Fibroblast of lung (primary cell): ENCODE measurements around the gene ADAMTSL1. TPM values are rescaled to one million over a fixed set of nuclear protein-coding genes. Genes with fewer than 3 reads are reported as not detected.
A peak's percentile ranks its signal among the peaks of the same experiment; 100 is the strongest.

ENCODE experiments used
- DNase-seq, 2 donors: peaks; one replicate each; pipeline versions ENCODE4 v3.0.0 to v3.0.0-alpha.2; 2010; ENCODE audit warnings: low read depth in 2 of 2
- H2AFZ ChIP-seq: 2 replicates; pipeline ENCODE4 v1.5.1; 2012; ENCODE audit warnings: low read length, control low read depth, inconsistent platforms
- H3K27ac ChIP-seq: 2 replicates; pipeline ENCODE4 v1.5.1; 2011; ENCODE audit warnings: low read length, control low read depth; ENCODE audit not compliant: insufficient read depth
- H3K27me3 ChIP-seq: 2 replicates; pipeline ENCODE4 v1.5.1; 2011; ENCODE audit warnings: mild to moderate bottlenecking, low read length; ENCODE audit not compliant: control insufficient read depth, insufficient read depth
- H3K36me3 ChIP-seq: 2 replicates; pipeline ENCODE4 v1.5.1; 2011; ENCODE audit warnings: low read length; ENCODE audit not compliant: control insufficient read depth, insufficient read depth
- H3K4me1 ChIP-seq: 2 replicates; pipeline ENCODE4 v1.5.1; 2011; ENCODE audit warnings: low read length; ENCODE audit not compliant: control insufficient read depth, insufficient read depth; ENCODE audit errors: extremely low read depth
- H3K4me2 ChIP-seq: 2 replicates; pipeline ENCODE4 v1.5.1; 2011; ENCODE audit warnings: low read length, control low read depth; ENCODE audit not compliant: insufficient read depth; ENCODE audit errors: extremely low read depth
- H3K4me3 ChIP-seq, 4 experiments: fragments of 200-600 bp in 1 of 4; sonication (generic) in 1 of 4; replicated peaks in 1 of 4; 2 replicates each; pipeline ENCODE4 v1.5.1; 2011 to 2016; ENCODE audit warnings: low read length in 4 of 4, low read depth in 3 of 4, mild to moderate bottlenecking in 3 of 4, control low read depth in 2 of 4, inconsistent platforms in 1 of 4, mixed read lengths in 1 of 4; ENCODE audit not compliant: insufficient read depth in 1 of 4; ENCODE audit errors: control extremely low read depth in 1 of 4
- H3K79me2 ChIP-seq: 2 replicates; pipeline ENCODE4 v1.5.1; 2012; ENCODE audit warnings: mild to moderate bottlenecking, low read length, inconsistent platforms; ENCODE audit not compliant: control insufficient read depth, insufficient read depth
- H3K9ac ChIP-seq: 2 replicates; pipeline ENCODE4 v1.5.1; 2011; ENCODE audit warnings: mild to moderate bottlenecking, low read length, control low read depth; ENCODE audit not compliant: insufficient read depth
- H3K9me3 ChIP-seq: 2 replicates; pipeline ENCODE4 v1.5.1; 2012; ENCODE audit warnings: low read depth, low read length; ENCODE audit not compliant: control insufficient read depth, insufficient read depth
- H4K20me1 ChIP-seq: 2 replicates; pipeline ENCODE4 v1.5.1; 2011; ENCODE audit warnings: low read length; ENCODE audit not compliant: control insufficient read depth, insufficient read depth; ENCODE audit errors: extremely low read depth
- CTCF ChIP-seq, 2 donors: IDR thresholded peaks in 1 of 2; conservative IDR thresholded peaks in 1 of 2; 1 replicate in 1 of 2; 2 replicates in 1 of 2; pipeline ENCODE4 v1.5.1; 2011 to 2012; ENCODE audit warnings: low read length in 2 of 2, control low read depth in 1 of 2, inconsistent platforms in 1 of 2, low read depth in 1 of 2, mild to moderate bottlenecking in 1 of 2
- EZH2 ChIP-seq: IDR thresholded peaks from 2 replicates; pipeline ENCODE4 v1.5.1; 2012; ENCODE audit warnings: low read length, control low read depth, mild to moderate bottlenecking; ENCODE audit errors: missing control alignments
- polyA plus RNA-seq, 2 donors: library from polyadenylated mRNA; depleted of rRNA in 1 of 2; stranded (reverse) in 1 of 2; unstranded in 1 of 2; fragments of >200 nt; gene quantifications; 2 replicates each; pipeline ENCODE4 v1.2.1, GENCODE V29; 2011 to 2012; ENCODE audit warnings: missing spikeins in 1 of 2
- total RNA-seq: library from RNA; depleted of rRNA; stranded (reverse); fragments of >200 nt; gene quantifications from 2 replicates; pipeline ENCODE4 v1.2.1, GENCODE V29; 2014

ADAMTSL1 gene
- total and polyA plus RNA-seq, 2 donors (not counting 1 experiment from before 2014, with no cell fraction given) = 19.3 to 27.9 TPM

DNA sequence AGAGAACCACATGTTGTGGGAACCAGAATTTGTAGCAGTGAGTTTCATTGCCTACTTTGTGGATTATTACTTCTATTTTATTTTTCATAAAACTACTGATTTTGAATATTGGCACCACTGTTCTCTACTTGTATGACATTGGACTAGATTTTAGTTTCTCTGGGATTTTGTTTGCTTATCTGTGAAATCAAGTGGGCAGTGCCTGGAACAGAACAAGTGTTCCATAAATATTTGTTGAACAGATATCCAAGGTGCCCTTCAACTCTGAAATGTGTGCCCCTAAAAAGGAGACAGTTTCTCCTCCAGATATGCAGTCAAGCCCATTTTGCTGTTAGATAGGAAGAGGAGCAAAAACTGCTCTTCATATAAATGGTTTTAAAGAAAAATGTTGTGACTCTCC, 42.6 kb downstream of the ADAMTSL1 start:
- H3K4me1 ChIP-seq = no peaks in the 10 kb centered on the region
- DNase-seq = no peak
- no peaks in the 10 kb centered on the region for H3K27me3 ChIP-seq
- H3K4me3 ChIP-seq = no peak overlapping the region
- H3K79me2 ChIP-seq = peaks cover 7% of the 10 kb centered on the region
- H3K36me3 ChIP-seq = no peaks in the 10 kb centered on the region
- H4K20me1 ChIP-seq = no peaks in the 10 kb centered on the region
- no peak overlapping the region for H2AFZ ChIP-seq
- H3K9ac ChIP-seq = no peak overlapping the region
- H3K4me2 ChIP-seq = no peak overlapping the region
- TF ChIP-seq EZH2 = no peak
- TF ChIP-seq CTCF (conservative IDR thresholded peaks at IDR 0.05 in 1 of 2, IDR thresholded peaks at IDR 0.05 in 1 of 2; ENCODE audit: low read depth in 1 of 2, low read length in 2 of 2) = no peak
- H3K27ac ChIP-seq = no peak overlapping the region
- no peaks in the 10 kb centered on the region for H3K9me3 ChIP-seq

DNA sequence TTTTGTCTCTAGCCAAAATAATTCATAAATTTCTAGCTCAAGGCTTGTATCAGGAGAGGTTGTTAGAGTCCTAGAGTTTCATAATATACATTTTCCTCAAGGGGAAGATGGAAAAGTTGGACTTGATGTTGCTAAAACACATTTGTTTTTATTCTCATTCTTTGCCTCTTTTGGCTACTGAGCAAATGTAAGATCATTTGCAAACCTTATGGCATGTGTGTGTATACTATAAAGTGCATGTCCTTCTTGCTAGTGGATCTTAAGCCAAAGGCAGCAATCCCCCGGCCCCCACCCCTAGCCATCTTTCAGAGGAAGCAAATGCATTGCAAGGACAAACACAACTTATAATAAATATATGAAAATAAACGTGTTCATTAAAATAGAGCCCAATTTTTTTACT, 43.0 kb downstream of the ADAMTSL1 start:
- no peak for DNase-seq
- H3K4me2 ChIP-seq = no peak overlapping the region

GRCh38 chr9:18520416-18521047, 46.6 kb downstream of the ADAMTSL1 start:
- peak; percentile 39 to 42 for DNase-seq
- no peak for TF ChIP-seq EZH2
- TF ChIP-seq CTCF (conservative IDR thresholded peaks at IDR 0.05 in 1 of 2, IDR thresholded peaks at IDR 0.05 in 1 of 2; ENCODE audit: low read depth in 1 of 2, low read length in 2 of 2) = no peak
- Histone ChIP-seq H3K27ac (no peak overlapping the region), H3K9ac (no peak overlapping the region), H3K4me1 (no peaks in the 10 kb centered on the region), H3K4me3 (no peak overlapping the region), H3K9me3 (no peaks in the 10 kb centered on the region), H3K79me2 (peaks cover 11% of the 10 kb centered on the region), H2AFZ (no peak overlapping the region), H3K36me3 (no peaks in the 10 kb centered on the region), H4K20me1 (no peaks in the 10 kb centered on the region), H3K27me3 (no peaks in the 10 kb centered on the region), H3K4me2 (no peak overlapping the region)

More for the DNA sequence above, 43.0 kb downstream of the ADAMTSL1 start:
- no peak overlapping the region for H3K4me3 ChIP-seq
- no peak overlapping the region for H2AFZ ChIP-seq
- no peaks in the 10 kb centered on the region for H4K20me1 ChIP-seq
- no peaks in the 10 kb centered on the region for H3K27me3 ChIP-seq
- H3K36me3 ChIP-seq = no peaks in the 10 kb centered on the region
- no peak for TF ChIP-seq EZH2
- TF ChIP-seq CTCF (conservative IDR thresholded peaks at IDR 0.05 in 1 of 2, IDR thresholded peaks at IDR 0.05 in 1 of 2; ENCODE audit: low read depth in 1 of 2, low read length in 2 of 2) = no peak
- H3K9ac ChIP-seq = no peak overlapping the region
- H3K27ac ChIP-seq = no peak overlapping the region
- no peaks in the 10 kb centered on the region for H3K9me3 ChIP-seq
- H3K79me2 ChIP-seq = peaks cover 10% of the 10 kb centered on the region
- H3K4me1 ChIP-seq = no peaks in the 10 kb centered on the region
